Pulmonary artery endothelial cell (primary cell): ENCODE measurements around the gene POLQ. TPM values are rescaled to one million over a fixed set of nuclear protein-coding genes. Genes with fewer than 3 reads are reported as not detected.
"Not testable (repeated sequence)": the region's sequence is repeated elsewhere in the genome, so short reads cannot be mapped to it uniquely, and the experiment has no call there.

Experiments used
- DNase-seq: peaks from one replicate; pipeline ENCODE4 v3.0.0-alpha.2; 2011; ENCODE audit warnings: low read depth, low spot score
- total RNA-seq: library from RNA; depleted of rRNA; stranded (reverse); fragments of >200 nt; gene quantifications from 2 replicates; pipeline ENCODE4 v1.2.3, GENCODE V29; 2014

Gene POLQ
- total RNA-seq, result 5.9 and 12.5 TPM in 2 replicates

DNA sequence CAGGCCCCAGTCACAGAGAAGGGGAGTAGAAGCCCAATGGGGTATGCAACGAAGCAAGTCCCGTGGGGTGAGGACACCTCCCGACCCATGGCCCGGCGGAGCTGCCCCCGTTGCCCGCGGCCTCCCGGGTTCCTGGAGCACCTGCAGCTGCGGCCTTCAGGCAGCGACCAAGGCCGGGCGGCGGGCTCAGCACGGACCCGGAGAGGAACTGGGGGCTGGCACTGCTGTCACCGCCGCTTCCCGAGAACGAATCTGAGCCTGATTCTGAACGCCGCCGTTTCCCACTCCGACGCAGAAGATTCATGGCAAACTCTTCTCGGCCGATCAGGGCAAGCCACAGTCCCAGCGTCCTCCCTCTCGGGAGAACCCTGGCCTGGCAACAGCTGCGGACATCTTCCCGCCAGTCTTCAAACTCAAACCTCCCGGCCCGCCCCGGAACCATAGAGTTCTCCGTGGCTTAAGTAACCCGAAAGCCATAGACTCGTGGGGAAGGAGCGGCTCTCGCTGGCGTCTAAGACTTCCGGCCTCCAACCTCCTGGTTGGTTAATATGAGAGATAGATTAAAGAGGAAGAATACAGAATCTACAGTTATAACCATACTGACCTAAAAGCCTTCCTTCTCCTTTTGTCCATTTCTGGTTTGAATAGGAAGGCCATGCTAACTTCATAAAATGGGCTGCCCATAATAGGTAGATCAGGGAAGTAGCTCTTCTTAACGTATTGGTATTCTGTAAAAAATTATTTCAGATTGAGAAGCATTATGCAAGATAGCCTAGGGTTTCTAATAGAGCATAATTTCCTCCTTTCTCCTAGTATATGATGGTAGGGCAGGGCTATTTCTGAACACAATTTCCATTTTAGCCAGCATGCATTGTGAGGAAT lies at the start of gene POLQ:
Gene POLQ, minus strand, starts transcription at position 415 of the 882 bp plus-strand sequence. Its CDS starts 111 bp downstream, at position 304.
- DNase-seq, result peak; percentile 89

DNA sequence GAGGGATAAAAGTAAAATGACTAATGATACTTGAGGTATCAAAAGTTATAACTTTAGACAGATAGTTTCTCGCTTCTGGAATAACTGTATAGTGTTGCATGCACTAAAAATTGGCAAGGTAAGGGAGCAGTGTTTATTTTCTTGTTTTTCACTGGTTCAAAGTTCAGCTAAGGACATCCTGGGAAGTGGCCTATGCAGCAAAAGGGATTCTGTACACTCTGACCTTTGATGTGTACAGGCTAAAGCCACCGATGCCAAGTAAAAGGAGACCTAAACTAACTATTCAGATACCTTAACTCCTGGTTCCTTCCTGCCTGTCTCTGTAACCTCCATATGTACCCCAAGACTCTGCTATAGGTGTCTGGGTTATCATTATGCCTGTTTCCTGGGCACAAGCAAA lies 49.1 kb upstream of the POLQ start:
- no peak for DNase-seq

DNA sequence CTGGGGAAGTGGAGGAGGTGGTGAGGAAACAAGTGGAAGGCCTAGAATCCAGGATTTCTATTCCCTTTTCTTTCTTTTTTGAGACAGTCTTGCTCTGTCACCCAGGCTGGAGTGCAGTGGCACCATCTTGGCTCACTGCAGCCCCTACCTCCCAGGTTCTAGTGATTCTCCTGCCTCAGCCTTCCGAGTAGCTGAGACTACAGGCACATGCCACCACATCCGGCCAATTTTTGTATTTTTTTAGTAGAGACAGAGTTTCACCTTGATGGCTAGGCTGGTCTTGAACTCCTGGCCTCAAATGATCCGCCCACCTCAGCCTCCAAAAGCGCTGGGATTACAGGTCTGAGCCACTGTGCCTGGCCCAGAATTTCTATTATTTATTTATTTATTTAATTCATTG lies 48.0 kb upstream of the POLQ start:
- not testable (repeated sequence) for DNase-seq

GRCh38 chr3:121592856-121593702 lies 47.3 kb upstream of the POLQ start, which contains the start of gene FBXO40:
FBXO40 (plus strand) TSS chr3:121593379; CDS start chr3:121620576, 27,197 bp downstream.
- no peak for DNase-seq

DNA sequence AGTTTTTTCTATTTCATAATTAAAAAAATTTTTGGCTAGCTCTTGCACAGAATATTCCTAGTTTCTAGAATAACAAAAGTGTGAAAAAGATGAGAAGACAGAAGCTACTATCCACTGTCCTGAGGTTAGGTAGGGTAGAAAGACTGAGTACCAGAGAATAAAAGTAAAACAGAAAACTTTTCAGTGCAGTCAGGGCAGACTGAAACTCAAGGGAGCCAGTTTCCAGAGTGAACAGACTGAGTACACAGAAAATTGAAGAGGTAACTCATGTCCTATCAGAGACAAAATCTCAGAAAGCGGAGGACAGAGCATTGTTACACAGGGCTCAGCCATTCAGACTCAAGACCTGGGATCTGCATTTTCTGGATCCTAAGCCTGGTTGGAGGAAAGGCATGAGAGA lies 38.6 kb upstream of the POLQ start:
- no peak for DNase-seq

- no peak for DNase-seq
These were observed 35.9 kb upstream of the POLQ start for GRCh38 chr3:121581691-121582090.

DNA sequence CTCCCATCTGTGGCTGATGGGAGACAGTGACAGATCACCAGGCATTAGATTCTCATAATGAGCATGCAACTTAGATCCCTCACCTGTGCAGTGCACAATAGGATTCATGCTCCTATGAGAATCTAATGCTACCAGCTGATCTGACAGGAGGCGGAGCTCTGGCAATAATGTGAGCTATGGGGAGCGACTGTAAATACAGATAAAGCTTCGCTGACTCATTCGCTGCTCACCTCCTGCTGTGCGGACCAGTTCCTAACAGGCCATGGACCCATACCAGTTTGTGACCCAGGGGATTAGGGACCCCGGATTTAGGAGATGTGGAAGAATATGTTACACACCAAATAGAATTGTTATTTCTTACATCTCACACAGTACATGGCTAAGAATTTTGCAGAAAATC lies 28.7 kb upstream of the POLQ start:
- DNase-seq, result no peak

GRCh38 chr3:121567649-121568048 lies 21.9 kb upstream of the POLQ start, which contains the start of gene ARGFX:
ARGFX (plus strand) TSS chr3:121567949; CDS start chr3:121570714, 2,765 bp downstream.
- DNase-seq, result no peak

GRCh38 chr3:121566773-121567172 lies 21.0 kb upstream of the POLQ start:
- no peak for DNase-seq

GRCh38 chr3:121562148-121562547 lies 16.4 kb upstream of the POLQ start:
- DNase-seq, result no peak

DNA sequence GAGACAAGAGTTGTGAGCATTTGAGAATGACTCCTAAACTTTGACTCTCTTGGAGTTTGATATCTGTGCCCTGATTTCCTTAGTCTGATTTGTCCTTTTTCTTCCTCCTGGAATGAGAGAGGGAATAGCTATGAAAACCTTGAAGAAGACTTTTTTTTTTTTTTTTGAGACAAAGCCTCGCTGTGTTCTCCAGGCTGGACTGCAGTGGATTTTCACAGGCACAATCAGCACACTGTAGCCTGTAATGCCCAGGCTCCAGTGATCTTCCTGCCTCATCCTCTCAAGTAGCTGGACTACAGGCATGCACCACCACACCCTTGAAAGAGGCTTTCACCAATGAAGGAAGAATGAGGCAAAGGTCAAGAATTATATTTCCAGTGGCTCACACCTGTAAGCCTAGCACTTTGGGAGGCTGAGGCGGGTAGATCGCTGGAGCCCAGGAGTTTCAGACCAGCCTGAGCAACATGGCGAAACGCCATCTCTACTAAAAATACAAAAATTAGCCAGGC lies 11.7 kb upstream of the POLQ start:
- DNase-seq, result no peak

GRCh38 chr3:121552797-121553196 lies 7.0 kb upstream of the POLQ start:
- DNase-seq, result no peak

DNA sequence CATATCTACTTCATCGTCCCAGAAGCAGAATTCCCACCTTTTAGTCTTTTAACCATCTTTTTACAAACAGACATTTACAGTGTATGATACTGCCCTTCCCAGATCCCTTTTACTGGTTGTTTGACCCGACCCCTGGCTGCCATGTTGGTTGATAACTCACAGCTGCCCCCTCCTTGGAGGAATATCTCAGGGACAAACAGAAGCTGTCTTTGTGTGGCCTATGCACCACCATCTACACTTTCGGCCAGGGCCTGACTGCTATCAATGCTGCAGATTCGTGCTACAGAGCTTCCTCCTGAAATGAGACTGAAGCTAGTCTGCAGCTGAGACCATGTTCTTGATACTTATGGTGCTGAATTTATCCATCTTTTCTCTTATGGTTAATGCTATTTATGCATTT lies 6.6 kb upstream of the POLQ start:
- no peak for DNase-seq

DNA sequence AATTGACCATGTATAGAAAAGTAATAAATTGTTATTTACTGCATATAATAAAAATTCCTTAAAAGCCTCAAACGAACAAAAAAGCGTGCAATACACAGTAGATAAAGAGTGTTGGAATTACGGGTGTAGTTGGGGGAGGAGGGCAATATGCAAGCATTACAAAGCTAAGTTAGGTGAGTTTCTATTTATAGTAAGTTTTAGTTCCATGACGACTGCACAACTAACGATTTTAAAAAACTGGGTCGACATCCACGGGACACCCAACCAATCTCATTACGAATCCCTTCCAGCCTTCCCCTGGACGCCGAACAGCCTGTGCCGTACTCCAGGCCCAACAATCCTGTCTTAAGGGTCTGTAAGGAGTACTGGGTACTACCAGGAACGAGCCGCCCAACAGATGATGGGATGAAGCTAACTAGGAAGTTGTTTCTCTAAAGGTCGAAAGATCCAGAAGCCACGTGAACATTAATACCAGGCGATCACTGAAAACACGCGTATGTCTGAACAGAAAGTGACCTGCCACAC lies 677 bp downstream of the POLQ start:
- no peak for DNase-seq

GRCh38 chr3:121542924-121543323 lies 2.9 kb downstream of the POLQ start:
- DNase-seq, result no peak

- DNase-seq, result no peak
These were observed 14.5 kb downstream of the POLQ start for GRCh38 chr3:121531269-121531668.

- no peak for DNase-seq
These were observed 16.5 kb downstream of the POLQ start for GRCh38 chr3:121529308-121529707.

GRCh38 chr3:121520510-121520909 lies 25.3 kb downstream of the POLQ start:
- no peak for DNase-seq

DNA sequence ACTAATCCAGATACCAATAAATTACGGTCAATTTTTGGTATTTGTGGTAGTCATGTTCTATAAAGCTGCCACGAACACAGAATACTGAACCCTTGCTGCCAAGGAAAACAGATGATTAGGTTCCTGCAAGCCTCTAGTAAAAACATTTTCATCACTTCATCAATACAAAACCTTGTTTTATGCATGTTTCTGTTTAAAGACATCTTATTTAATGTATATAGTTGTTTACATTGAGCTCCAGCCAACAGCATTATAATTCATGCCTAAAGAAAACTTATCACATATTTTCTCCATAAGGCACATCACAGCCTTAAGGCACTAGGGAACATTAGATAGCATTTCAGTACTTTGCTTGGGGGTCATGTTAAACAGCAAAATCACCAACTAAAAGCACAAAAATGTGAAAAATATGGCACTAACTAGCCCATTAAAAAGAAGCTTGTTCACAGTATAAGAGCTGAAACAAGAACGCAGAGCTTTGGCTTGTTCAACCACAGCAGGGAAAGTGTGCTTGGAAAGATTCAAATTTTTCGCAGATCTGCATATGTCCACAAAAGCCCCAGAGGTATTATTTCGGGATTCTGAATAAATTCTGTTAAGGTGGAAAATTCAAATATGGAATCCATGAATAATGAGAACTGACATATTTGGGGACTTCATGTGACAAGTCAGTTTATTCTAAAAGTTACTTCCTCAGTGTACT lies 27.7 kb downstream of the POLQ start:
- DNase-seq, result no peak

DNA sequence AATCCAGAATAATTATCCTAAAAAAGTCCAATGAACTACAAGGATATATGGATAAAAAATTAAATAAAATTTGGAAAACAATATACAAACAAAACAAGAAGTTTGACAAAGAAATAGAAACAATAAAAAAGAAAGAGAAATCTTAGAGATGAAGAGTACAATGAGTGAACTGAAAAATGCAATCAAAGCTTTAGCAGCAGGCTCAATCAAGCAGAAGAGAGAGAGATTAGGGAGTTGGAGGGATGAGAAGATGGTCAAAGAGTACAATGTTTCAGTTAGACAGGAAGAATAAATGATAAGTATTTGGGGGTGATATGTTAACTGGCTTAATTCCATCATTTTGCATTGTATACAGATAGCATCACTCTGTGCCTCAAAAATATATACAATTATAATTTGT lies 29.9 kb downstream of the POLQ start:
- DNase-seq, result no peak

- DNase-seq, result no peak
These were observed 30.5 kb downstream of the POLQ start for GRCh38 chr3:121515313-121515712.
